ENCODE data around the gene MCEMP1.

DNA sequence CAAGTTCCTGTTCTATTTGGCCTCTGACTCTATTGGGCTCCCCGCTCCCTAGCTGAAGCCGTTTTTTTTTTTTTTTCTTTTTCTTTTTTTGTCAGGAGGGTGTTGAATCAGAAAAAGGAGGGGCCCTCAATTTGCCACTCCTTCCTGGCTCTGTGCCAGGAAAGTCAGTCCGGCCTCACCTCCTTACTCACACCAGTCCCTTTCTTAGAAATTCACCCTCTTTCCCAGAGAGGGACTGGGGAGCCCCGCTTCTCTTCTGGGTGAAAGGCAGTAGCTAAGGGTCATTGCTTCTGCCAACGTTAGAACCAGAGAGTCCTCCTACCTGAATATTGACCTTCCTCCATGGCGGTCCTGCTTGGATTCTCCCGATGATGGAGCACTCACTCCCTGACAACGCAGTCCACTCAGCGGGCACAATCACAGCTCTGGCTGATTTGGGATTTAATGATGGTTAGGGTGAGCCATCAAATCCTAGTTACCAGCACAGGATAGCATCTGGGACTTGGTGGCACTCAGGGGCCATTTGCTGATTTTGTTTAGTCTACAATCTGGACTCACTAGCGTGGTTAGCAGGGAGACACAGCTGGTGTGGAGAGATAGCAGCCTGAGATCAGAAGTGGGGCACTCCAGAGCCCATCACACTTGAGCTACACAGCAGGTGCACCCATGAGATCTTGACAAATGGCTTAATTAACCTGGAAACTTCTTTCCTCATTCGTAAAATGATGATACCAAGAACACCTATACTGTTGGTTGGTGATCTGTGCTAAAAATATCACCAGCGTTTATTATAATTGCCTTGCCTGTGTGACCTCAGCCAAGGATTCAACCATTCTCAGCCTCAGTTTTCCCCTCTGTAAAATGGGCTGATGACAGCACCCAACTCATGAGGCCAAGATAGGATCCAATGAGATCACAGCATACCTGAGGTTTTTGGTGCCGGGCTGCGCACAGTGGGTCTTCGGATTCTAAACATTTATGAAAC lies 22.8 kb downstream of the MCEMP1 start:
- TF ChIP-seq CTCF (conservative IDR thresholded peaks at IDR 0.05; ENCODE audit: low read depth, low read length) (no peak), EZH2 (IDR thresholded peaks at IDR 0.05; ENCODE audit: borderline replicate concordance, low read depth, low read length, poor library complexity, severe bottlenecking) (no peak)

All from A673 (cell line).